AG04450 (cell line): ENCODE measurements around the gene CLSTN1. TPM values are rescaled to one million over a fixed set of nuclear protein-coding genes. Genes with fewer than 3 reads are reported as not detected.
"Not testable (repeated sequence)": the region's sequence is repeated elsewhere in the genome, so short reads cannot be mapped to it uniquely, and the experiment has no call there.

ENCODE experiments used
- CTCF ChIA-PET: fragments of 300-600, 350-600 bp; formaldehyde crosslinking; extraction: SDS; loops from one replicate; lab custom pipeline; 2022; ENCODE audit warnings: antibody characterized with exemption, inconsistent platforms; lab: Charles Lee
- POLR2A ChIA-PET: fragments of 350-600 bp; formaldehyde crosslinking; extraction: SDS; loops from one replicate; lab custom pipeline; 2021; ENCODE audit warnings: antibody characterized with exemption, inconsistent platforms; lab: Yijun Ruan, JAX
- DNase-seq: peaks from one replicate; pipeline ENCODE4 v3.0.0-alpha.2; 2011; ENCODE audit warnings: low read depth, low spot score
- H3K27ac ChIP-seq: one replicate; pipeline ENCODE4 v1.5.1; 2012; ENCODE audit warnings: low read depth, low read length, control low read depth
- H3K27me3 ChIP-seq: one replicate; pipeline ENCODE4 v1.6.0; 2012; ENCODE audit warnings: low read length; ENCODE audit not compliant: control insufficient read depth, insufficient read depth
- H3K4me3 ChIP-seq: 2 replicates; pipeline ENCODE4 v1.5.1; 2011; ENCODE audit warnings: mild to moderate bottlenecking, low read depth, low read length, control low read depth
- H3K9me3 ChIP-seq: 2 replicates; pipeline ENCODE4 v1.5.1; 2012; ENCODE audit warnings: low read length; ENCODE audit not compliant: control insufficient read depth, insufficient read depth
- polyA plus RNA-seq: library from polyadenylated mRNA; depleted of rRNA; stranded (reverse); fragments of >200 nt; gene quantifications from 2 replicates; pipeline ENCODE4 v1.2.3, GENCODE V29; 2011
- TF ChIP-seq, protein P1 (sequence below): IDR thresholded peaks from 2 replicates; pipeline ENCODE4 v1.5.1; 2011; ENCODE audit warnings: low read depth, low read length, control low read depth, inconsistent platforms

CLSTN1 gene
- polyA plus RNA-seq, 1 experiment, result 35.2 TPM

DNA sequence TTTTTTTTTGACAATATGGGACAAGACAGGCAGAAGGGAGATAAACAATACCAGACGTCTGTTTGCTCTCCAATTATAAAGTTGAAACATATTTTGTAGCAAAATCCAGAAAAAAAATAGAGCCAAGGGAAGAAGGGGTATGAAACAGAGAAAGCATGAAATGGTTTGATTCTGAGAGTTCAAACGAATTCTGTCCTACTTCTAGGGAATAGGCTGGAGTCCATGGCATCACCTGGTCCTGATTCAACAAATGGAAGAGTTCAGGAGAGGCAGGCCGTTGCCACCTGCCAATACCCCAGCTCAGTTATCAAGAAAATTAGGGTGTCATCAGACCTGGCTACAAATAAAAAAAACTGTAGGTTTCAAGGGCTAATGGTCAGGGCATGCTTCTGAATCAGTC lies 71.8 kb downstream of the CLSTN1 start:
- CTCF ChIA-PET, result no interaction called here
- H3K27ac ChIP-seq, result no peak overlapping the region
- TF ChIP-seq, protein P1, sequence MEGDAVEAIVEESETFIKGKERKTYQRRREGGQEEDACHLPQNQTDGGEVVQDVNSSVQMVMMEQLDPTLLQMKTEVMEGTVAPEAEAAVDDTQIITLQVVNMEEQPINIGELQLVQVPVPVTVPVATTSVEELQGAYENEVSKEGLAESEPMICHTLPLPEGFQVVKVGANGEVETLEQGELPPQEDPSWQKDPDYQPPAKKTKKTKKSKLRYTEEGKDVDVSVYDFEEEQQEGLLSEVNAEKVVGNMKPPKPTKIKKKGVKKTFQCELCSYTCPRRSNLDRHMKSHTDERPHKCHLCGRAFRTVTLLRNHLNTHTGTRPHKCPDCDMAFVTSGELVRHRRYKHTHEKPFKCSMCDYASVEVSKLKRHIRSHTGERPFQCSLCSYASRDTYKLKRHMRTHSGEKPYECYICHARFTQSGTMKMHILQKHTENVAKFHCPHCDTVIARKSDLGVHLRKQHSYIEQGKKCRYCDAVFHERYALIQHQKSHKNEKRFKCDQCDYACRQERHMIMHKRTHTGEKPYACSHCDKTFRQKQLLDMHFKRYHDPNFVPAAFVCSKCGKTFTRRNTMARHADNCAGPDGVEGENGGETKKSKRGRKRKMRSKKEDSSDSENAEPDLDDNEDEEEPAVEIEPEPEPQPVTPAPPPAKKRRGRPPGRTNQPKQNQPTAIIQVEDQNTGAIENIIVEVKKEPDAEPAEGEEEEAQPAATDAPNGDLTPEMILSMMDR, result no peak
- POLR2A ChIA-PET, result no interaction called here
- no peaks in the 10 kb centered on the region for H3K9me3 ChIP-seq
- no peak overlapping the region for H3K4me3 ChIP-seq
- H3K27me3 ChIP-seq, result no peaks in the 10 kb centered on the region
- no peak for DNase-seq

DNA sequence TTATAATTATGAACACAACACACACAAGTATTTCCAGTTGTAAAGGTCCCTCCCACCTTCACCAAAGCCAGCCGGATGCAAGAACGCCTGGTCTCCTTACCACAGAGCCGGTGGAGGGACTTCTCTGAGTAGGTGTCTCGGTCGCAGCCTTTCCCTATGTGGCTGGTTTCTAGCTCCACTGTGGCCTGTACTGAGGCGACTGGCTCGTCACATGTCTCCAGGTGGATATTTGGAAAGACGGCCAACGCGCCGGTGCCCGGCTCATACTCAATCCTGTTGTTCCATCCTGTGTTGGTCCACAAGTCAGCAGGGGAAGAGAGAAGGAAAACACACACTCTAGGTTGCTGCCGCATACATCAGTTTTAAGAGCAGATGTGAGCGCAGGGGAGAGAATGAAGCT lies 74.4 kb downstream of the CLSTN1 start:
- Histone ChIP-seq H3K27me3 (no peaks in the 10 kb centered on the region), H3K27ac (no peak overlapping the region), H3K9me3 (no peaks in the 10 kb centered on the region), H3K4me3 (no peak overlapping the region)
- TF ChIP-seq, protein P1, result no peak
- DNase-seq, result no peak
- POLR2A ChIA-PET, result interaction anchor here (0.7 kb wide), 1 partner anchor 129 kb away, joined by 3 read pairs; no protein-coding TSS in a partner anchor
- CTCF ChIA-PET, result no interaction called here

DNA sequence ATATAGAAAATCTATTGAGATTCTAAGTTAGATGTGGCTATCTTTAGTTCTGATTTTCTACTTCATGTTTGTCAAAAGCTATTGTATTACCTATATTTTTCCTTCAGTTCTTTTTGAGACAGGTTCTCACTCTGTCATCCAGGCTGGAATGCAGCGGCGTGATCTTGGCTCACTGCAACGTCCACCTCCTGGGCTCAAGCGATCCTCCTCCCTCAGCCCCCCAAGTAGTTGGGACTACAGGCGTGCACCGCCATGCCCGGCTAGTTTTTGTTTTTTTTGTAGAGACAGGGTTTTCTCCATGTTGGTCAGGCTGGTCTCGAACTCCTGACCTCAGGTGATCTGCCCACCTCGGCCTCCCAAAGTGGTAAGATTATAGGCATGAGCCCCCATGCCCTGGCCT lies 75.4 kb downstream of the CLSTN1 start:
- POLR2A ChIA-PET, result not testable (repeated sequence)

DNA sequence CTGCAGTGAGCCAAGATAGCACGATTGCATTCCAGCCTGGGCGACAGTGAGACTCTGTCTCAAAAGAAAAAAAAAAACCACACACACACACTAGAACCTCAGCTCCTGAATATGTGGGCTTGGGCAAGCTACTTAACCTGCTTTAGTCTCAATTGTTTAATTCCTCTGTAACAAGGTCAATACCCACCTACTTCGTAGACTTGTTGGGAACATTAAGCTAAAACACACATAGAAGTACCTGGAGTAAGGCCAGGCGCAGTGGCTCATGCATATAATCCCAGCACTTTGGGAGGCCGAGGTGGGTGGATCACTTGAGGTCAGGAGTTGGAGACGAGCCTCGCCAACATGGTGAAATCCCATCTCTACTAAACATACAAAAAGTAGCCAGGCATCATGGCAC lies 77.1 kb downstream of the CLSTN1 start:
- CTCF ChIA-PET, result interaction anchor here (1.4 kb wide), 1 partner anchor 25 kb away, joined by 5 read pairs; no protein-coding TSS in a partner anchor
- Histone ChIP-seq H3K27me3 (no peaks in the 10 kb centered on the region), H3K9me3 (no peaks in the 10 kb centered on the region), H3K4me3 (no peak overlapping the region), H3K27ac (no peak overlapping the region)
- TF ChIP-seq, protein P1, result no peak
- no peak for DNase-seq
- POLR2A ChIA-PET, result interaction anchor here (0.7 kb wide), 1 partner anchor 20 kb away, joined by 3 read pairs; no protein-coding TSS in a partner anchor

More for the DNA sequence above, 75.4 kb downstream of the CLSTN1 start:
- H3K4me3 ChIP-seq, DNase-seq, H3K27ac ChIP-seq, H3K9me3 ChIP-seq, H3K27me3 ChIP-seq: not testable (repeated sequence)
- CTCF ChIA-PET, result interaction anchor here (1.1 to 1.3 kb wide), 2 partner anchors 122 to 133 kb away, joined by 3 to 4 read pairs; no protein-coding TSS in a partner anchor

DNA sequence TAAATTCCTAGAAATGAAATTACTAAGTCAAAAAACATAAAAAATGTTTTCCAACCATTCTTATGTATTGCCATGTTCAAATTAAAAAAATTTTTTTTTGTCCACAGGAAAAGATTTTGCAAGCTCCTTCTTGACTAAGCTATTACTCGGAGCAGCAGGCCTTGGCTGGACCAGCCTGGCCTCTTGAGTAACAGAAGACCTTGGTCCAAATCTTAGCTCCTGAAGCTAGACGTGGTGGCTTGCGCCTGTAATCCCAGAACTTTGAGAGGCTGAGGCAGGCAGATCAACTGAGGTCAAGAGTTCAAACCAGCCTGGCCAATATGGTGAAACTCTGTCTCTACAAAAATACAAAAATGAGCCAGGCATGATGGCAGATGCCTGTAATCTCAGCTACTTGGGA lies 77.6 kb downstream of the CLSTN1 start:
- Histone ChIP-seq H3K27me3 (no peaks in the 10 kb centered on the region), H3K27ac (no peak overlapping the region), H3K9me3 (no peaks in the 10 kb centered on the region), H3K4me3 (no peak overlapping the region)
- CTCF ChIA-PET, result interaction anchor here (0.7 to 1.4 kb wide), 3 partner anchors 21 to 119 kb away, joined by 3 to 5 read pairs (median 3); no protein-coding TSS in a partner anchor
- DNase-seq, result no peak
- POLR2A ChIA-PET, result interaction anchor here (0.7 kb wide), 1 partner anchor 21 kb away, joined by 3 read pairs; no protein-coding TSS in a partner anchor
- TF ChIP-seq, protein P1, result no peak
